LNCaP clone FGC (cell line): ENCODE results near the gene SPATA2L.

Experiments used
- DNase-seq: peaks from one replicate; pipeline ENCODE4 v3.0.0-alpha.2; 2011; ENCODE audit warnings: low read depth
- H3K4me3 ChIP-seq: 2 replicates; pipeline ENCODE4 v1.5.1; 2011; ENCODE audit warnings: mild to moderate bottlenecking, low read depth, low read length, control low read depth
- CTCF ChIP-seq: IDR thresholded peaks from 2 replicates; pipeline ENCODE4 v1.5.1; 2012; ENCODE audit warnings: mild to moderate bottlenecking; ENCODE audit not compliant: control insufficient read depth, insufficient read depth; ENCODE audit errors: extremely low read depth

The SPATA2L gene

GRCh38 chr16:89729293-89729692 lies 27.8 kb upstream of the SPATA2L start:
- TF ChIP-seq CTCF = no peak
- H3K4me3 ChIP-seq = no peak overlapping the region

GRCh38 chr16:89727406-89728120 lies 26.1 kb upstream of the SPATA2L start:
- no peak overlapping the region for H3K4me3 ChIP-seq
- no peak for TF ChIP-seq CTCF
- DNase-seq = no peak

More at GRCh38 chr16:89729293-89729692, 27.8 kb upstream of the SPATA2L start:
- no peak for DNase-seq

GRCh38 chr16:89723279-89724250 lies 22.1 kb upstream of the SPATA2L start:
- TF ChIP-seq CTCF = no peak
- DNase-seq = no peak
- H3K4me3 ChIP-seq = peak overlapping the region; percentile 66

GRCh38 chr16:89722392-89723278 lies 21.1 kb upstream of the SPATA2L start:
- TF ChIP-seq CTCF = no peak
- peak overlapping the region; percentile 66 for H3K4me3 ChIP-seq
- peak; percentile 78 for DNase-seq

GRCh38 chr16:89721546-89722391 lies 20.3 kb upstream of the SPATA2L start:
- peak overlapping the region; percentile 66 for H3K4me3 ChIP-seq
- DNase-seq = no peak
- no peak for TF ChIP-seq CTCF
